GM10266 (cell line): ENCODE results near the gene LORICRIN.

ENCODE experiments used
- DNase-seq: peaks from one replicate; pipeline ENCODE4 v3.0.0; 2012; ENCODE audit errors: extremely low spot score
- TF ChIP-seq, protein P1 (sequence below): IDR thresholded peaks from 2 replicates; pipeline ENCODE4 v1.5.1; 2012; ENCODE audit warnings: mild to moderate bottlenecking, low read depth; ENCODE audit not compliant: control insufficient read depth, insufficient read depth; ENCODE audit errors: missing control alignments

LORICRIN gene

GRCh38 chr1:153271711-153272110, 12.2 kb downstream of the LORICRIN start:
- DNase-seq, result no peak
- TF ChIP-seq, protein P1, sequence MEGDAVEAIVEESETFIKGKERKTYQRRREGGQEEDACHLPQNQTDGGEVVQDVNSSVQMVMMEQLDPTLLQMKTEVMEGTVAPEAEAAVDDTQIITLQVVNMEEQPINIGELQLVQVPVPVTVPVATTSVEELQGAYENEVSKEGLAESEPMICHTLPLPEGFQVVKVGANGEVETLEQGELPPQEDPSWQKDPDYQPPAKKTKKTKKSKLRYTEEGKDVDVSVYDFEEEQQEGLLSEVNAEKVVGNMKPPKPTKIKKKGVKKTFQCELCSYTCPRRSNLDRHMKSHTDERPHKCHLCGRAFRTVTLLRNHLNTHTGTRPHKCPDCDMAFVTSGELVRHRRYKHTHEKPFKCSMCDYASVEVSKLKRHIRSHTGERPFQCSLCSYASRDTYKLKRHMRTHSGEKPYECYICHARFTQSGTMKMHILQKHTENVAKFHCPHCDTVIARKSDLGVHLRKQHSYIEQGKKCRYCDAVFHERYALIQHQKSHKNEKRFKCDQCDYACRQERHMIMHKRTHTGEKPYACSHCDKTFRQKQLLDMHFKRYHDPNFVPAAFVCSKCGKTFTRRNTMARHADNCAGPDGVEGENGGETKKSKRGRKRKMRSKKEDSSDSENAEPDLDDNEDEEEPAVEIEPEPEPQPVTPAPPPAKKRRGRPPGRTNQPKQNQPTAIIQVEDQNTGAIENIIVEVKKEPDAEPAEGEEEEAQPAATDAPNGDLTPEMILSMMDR, result no peak

- TF ChIP-seq, protein P1, result no peak
- DNase-seq, result no peak
Measured at GRCh38 chr1:153272186-153272585, 12.7 kb downstream of the LORICRIN start.

- TF ChIP-seq, protein P1, result peak; percentile 80
- DNase-seq, result peak; percentile 59
Measured at GRCh38 chr1:153277852-153278251, 18.4 kb downstream of the LORICRIN start.

GRCh38 chr1:153288634-153289275, 29.3 kb downstream of the LORICRIN start:
- TF ChIP-seq, protein P1, result peak; percentile 84
- DNase-seq, result peak; percentile 47

DNA sequence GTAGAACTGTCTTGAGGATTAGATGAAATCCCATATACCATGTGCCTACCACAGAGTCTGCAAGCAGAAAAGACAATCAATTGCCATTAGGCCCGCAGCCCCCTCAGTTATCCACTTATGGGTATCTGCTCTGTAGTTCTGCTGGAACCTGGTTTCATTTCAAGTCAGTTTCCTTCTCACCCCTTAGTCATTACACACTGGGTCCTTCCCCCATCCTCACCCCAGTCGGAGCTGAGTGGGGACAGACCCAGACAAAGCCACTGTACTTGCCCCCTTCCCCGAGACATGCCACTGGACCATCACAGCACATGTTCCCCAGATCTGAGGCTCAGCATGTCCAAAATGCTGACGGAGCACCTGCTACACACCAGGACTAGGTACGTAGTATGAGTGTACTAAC, 32.0 kb downstream of the LORICRIN start:
- DNase-seq, result peak; percentile 35
- TF ChIP-seq, protein P1, result no peak

GRCh38 chr1:153292185-153292584, 32.7 kb downstream of the LORICRIN start:
- TF ChIP-seq, protein P1, result no peak
- DNase-seq, result no peak

DNA sequence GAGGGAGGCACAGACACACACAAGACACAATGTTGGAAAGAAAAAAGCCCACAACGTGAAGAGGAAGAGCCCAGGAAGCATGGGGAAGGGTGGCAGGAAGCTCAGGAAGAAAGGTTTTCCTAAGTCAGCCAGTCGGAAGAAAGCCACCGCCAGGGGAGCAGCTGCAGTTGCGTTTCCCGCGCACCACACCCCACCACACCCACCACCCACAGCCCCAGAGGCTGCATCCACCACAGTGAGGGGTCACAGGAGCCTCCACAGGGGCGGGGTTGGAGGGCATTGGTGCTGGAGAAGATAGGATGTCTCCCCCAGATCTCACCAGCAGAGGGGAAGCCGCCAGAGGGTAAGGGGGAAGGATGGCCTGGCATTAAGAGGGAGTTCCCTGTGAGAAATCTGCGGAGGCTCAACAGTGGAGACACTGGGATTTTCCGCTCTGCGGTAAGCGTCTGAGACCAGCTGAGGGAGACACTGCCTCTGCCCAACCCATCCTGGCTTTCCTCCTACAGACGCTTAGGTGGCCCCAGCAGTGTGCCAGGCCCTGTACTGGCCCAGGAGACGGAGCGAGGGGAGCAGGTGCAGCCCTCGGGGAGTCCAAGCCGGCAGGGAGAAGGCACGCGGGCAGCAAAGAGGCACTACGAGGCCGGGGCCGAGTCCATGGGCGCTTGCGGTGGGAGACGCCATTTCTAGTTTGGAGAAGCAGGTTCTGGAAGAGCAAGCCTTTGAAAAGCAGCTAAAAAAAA, 33.4 kb downstream of the LORICRIN start:
- DNase-seq, result no peak
- TF ChIP-seq, protein P1, result no peak
